ENCODE data around the gene IQCF5.

The IQCF5 gene

DNA sequence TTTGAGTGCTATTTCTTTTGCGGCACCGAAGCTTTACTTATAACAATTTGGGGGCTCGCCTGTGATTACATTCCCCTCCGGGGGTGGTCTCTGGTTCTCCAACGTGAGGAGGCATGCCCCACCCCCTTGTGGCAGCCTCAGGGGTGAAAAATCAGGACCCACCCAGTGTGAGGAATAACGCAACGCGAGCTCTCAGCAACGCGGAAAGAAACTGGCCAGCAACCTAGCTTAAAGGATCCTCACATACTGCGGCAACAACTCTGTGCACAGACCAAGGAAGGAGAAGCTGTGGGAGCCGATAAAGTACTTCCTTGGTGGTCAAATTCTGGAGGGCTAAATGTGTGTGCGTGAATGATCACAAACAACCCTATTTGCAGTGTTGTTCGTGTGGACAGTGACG, 22.0 kb upstream of the IQCF5 start:
- no peak for DNase-seq (ENCODE audit: extremely low read depth, insufficient read length)
- TF ChIP-seq, protein P1, sequence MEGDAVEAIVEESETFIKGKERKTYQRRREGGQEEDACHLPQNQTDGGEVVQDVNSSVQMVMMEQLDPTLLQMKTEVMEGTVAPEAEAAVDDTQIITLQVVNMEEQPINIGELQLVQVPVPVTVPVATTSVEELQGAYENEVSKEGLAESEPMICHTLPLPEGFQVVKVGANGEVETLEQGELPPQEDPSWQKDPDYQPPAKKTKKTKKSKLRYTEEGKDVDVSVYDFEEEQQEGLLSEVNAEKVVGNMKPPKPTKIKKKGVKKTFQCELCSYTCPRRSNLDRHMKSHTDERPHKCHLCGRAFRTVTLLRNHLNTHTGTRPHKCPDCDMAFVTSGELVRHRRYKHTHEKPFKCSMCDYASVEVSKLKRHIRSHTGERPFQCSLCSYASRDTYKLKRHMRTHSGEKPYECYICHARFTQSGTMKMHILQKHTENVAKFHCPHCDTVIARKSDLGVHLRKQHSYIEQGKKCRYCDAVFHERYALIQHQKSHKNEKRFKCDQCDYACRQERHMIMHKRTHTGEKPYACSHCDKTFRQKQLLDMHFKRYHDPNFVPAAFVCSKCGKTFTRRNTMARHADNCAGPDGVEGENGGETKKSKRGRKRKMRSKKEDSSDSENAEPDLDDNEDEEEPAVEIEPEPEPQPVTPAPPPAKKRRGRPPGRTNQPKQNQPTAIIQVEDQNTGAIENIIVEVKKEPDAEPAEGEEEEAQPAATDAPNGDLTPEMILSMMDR (IDR thresholded peaks at IDR 0.05; ENCODE audit: insufficient read depth, low read length, poor library complexity, severe bottlenecking): no peak
- Histone ChIP-seq H3K4me3 (replicated peaks; ENCODE audit: low read depth, low read length) (no peak overlapping the region), H3K36me3 (ENCODE audit: control insufficient read depth, insufficient read depth, low read length) (no peaks in the 10 kb centered on the region), H3K27me3 (replicated peaks; ENCODE audit: control insufficient read depth, insufficient read depth, low read length) (0 out of 2 replicates have a peak, but pooled peaks cover 1% of the 10 kb centered on the region)

DNA sequence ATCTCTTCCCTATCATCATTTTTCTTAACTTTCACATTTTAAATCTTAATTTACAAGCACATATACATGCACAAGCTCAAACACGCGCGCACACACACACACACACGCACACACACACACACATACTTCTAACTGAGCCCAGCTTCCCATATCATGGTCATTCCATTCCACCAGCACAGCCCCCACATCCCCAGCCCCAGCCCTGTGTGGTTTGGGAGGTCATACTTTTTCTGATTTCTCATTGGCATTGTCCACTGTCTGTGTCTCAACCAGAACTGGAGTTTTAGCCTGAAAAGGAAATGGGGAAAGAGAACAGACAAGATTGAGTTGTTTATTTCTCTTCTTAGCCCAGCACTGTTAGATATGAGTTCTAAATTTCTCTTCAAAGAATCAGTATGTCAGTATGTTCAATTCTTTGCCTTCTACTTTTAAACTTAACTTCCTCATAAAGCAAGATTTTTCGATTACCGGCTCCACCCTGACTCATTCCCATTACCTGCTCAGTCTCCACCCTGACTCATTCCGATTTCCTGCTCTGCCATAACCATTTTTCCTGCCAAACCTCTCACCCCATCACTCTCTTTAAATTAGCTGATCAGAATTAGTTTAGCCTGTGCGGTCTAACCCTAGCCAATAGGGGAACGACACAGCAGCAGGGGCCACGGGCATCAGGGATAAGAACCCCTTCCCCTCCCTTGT, 21.4 kb upstream of the IQCF5 start:
- Histone ChIP-seq H3K4me3 (replicated peaks; ENCODE audit: low read depth, low read length) (no peak overlapping the region), H3K36me3 (ENCODE audit: control insufficient read depth, insufficient read depth, low read length) (no peaks in the 10 kb centered on the region), H3K27me3 (replicated peaks; ENCODE audit: control insufficient read depth, insufficient read depth, low read length) (0 out of 2 replicates have a peak, but pooled peaks cover 1% of the 10 kb centered on the region)
- TF ChIP-seq, protein P1 (IDR thresholded peaks at IDR 0.05; ENCODE audit: insufficient read depth, low read length, poor library complexity, severe bottlenecking): no peak
- DNase-seq (ENCODE audit: extremely low read depth, insufficient read length): no peak

GRCh38 chr3:51894939-51895338, 19.5 kb upstream of the IQCF5 start:
- 0 out of 2 replicates have a peak, but pooled peaks cover 1% of the 10 kb centered on the region for H3K27me3 ChIP-seq (replicated peaks; ENCODE audit: control insufficient read depth, insufficient read depth, low read length)

GRCh38 chr3:51894391-51894790, 19.0 kb upstream of the IQCF5 start:
- Histone ChIP-seq H3K36me3 (ENCODE audit: control insufficient read depth, insufficient read depth, low read length) (no peaks in the 10 kb centered on the region), H3K27me3 (replicated peaks; ENCODE audit: control insufficient read depth, insufficient read depth, low read length) (0 out of 2 replicates have a peak, but pooled peaks cover 1% of the 10 kb centered on the region), H3K4me3 (replicated peaks; ENCODE audit: low read depth, low read length) (no peak overlapping the region)
- TF ChIP-seq, protein P1 (IDR thresholded peaks at IDR 0.05; ENCODE audit: insufficient read depth, low read length, poor library complexity, severe bottlenecking): no peak
- DNase-seq (ENCODE audit: extremely low read depth, insufficient read length): no peak

More at GRCh38 chr3:51894939-51895338, 19.5 kb upstream of the IQCF5 start:
- Histone ChIP-seq H3K4me3 (replicated peaks; ENCODE audit: low read depth, low read length) (no peak overlapping the region), H3K36me3 (ENCODE audit: control insufficient read depth, insufficient read depth, low read length) (no peaks in the 10 kb centered on the region)
- TF ChIP-seq, protein P1 (IDR thresholded peaks at IDR 0.05; ENCODE audit: insufficient read depth, low read length, poor library complexity, severe bottlenecking): no peak
- no peak for DNase-seq (ENCODE audit: extremely low read depth, insufficient read length)

DNA sequence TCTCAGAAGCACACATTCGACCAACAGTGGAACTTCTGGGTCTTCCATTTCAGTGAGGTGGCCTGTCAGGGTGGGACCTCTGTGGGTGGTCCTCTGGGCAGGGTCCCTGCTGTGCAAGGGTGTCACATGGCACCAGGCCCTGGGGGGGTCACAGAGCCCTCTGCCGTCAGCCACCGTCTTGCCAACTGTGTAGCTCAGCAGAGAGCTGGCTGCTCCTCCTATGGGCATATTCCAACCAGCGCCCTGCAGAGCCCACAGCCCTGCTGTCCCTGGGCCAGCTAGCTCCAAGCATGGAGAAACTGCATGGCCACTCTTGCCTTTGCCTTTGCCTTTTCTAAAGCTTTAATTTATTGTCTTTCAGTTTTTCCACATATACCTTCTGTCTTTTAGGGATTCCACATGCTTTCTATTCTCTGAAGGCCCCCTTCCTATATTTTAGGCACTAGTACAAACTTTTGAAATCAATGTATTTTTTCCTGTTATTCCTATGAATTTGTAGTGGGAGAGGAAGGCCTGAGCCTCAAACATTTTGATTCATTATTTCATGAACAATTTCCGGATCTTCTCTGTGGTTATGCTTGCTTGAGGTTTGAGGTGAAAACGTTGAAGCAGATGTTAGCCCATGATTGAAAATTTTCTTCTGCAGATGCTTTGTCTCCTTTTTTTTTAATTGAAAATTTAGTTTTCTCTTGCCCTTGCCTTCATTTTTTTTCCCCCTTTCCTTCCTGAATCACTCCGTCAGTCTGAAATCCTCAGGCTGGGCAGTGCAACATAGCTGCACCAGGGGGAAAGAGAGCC, 16.0 kb upstream of the IQCF5 start:
- H3K27me3 ChIP-seq (replicated peaks; ENCODE audit: control insufficient read depth, insufficient read depth, low read length): 0 out of 2 replicates have a peak, but pooled peaks cover 1% of the 10 kb centered on the region
- TF ChIP-seq, protein P1 (IDR thresholded peaks at IDR 0.05; ENCODE audit: insufficient read depth, low read length, poor library complexity, severe bottlenecking): no peak
- no peaks in the 10 kb centered on the region for H3K36me3 ChIP-seq (ENCODE audit: control insufficient read depth, insufficient read depth, low read length)
- no peak for DNase-seq (ENCODE audit: extremely low read depth, insufficient read length)
- no peak overlapping the region for H3K4me3 ChIP-seq (replicated peaks; ENCODE audit: low read depth, low read length)

All from GM06990 (cell line).